NCI-H2227 (cell line): Measurements from ENCODE around the gene SFXN2.
"Not testable (repeated sequence)": the region's sequence is repeated elsewhere in the genome, so short reads cannot be mapped to it uniquely, and the experiment has no call there.

Source experiments
- DNase-seq: peaks from one replicate; lab custom pipeline; 2025; ENCODE audit not compliant: unreplicated experiment; lab: John Stamatoyannopoulos, UW

The SFXN2 gene

DNA sequence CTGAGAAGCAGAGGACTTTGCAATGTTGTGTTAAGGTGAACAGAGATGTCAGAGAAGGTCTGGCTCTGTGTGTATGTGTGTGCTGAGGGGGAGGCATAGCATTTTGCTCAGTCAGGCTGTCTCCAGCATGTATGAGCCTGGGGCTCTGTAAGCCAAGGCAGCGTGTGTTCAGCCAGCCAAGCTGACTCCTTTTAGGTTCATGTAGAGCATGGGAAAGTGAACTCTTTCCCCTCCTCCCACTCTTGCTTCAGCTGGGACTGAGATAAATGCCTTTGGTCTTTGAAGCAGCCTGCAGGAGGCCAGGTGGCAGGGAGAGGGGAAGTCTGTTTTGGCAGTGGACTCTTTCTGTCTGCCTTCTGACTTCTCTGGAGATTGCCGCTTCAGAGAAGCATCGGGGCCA is 3.8 kb downstream of the SFXN2 start:
- peak; percentile 31 for DNase-seq

- no peak for DNase-seq
Observed at GRCh38 chr10:102720337-102720736, 5.9 kb downstream of the SFXN2 start.

DNA sequence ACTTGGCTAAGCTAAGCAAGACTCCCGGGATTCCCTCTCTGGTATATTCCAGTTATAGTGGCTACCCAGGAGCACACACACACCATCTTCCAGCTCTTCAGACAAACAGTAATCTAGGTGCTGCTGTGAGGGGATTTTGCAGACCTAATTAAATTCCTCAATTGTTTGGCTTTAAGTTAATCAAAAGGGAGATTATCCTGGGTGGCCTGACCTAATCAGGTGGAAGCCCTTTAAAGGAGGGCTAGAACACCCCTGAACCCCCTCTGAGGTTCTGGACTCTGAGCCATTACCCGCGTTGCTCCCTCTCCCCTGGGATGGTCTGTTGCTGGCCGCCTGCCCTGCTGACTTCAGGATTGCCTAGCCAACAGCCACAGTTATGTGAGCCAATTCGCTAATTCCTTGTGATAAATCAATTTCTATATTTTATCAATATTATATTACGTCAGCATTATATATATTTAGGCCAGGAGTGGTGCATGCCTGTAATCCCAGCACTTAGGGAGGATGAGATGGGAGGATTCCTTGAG is 6.4 kb downstream of the SFXN2 start:
- DNase-seq = no peak

DNA sequence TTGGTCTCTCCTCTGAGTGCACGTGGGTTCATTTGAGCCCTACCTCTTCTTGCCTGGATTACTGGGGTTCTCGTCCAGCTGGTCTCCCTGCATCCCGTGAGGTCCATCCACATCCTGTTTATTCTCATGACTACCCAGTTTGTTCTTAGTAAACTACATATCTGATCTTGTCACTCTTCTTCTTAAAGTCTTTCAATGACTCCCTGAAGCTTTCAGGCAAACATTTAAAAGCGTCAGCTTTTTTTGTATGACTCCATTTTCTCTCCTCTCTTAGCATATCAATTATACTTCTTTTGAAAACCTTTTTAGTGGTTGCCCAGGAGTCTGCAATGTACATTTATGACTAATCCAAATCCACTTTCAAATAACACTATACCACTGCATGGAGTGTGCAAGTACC is 7.5 kb downstream of the SFXN2 start:
- DNase-seq = no peak

DNA sequence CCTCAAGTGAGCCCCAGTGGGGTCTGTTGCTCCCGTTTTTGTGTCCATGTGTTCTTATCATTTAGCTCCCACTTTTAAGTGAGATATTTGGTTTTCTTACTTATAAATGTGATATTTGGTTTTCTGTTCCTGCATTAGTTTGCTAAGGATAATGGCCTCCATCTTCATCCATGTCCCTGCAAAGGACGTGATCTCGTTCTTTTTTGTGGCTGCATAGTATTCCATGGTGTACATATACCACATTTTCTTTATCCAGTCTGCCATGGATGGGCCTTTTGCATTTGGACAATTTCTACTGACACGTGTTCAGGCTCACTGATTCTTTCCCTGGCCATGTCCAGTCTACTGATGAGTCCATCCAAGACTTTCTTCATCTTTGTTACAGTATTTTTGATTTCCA is 9.6 kb downstream of the SFXN2 start:
- no peak for DNase-seq

- DNase-seq = no peak
Observed at GRCh38 chr10:102726274-102726673, 11.8 kb downstream of the SFXN2 start.

GRCh38 chr10:102727037-102727818 is 12.8 kb downstream of the SFXN2 start:
- no peak for DNase-seq

DNA sequence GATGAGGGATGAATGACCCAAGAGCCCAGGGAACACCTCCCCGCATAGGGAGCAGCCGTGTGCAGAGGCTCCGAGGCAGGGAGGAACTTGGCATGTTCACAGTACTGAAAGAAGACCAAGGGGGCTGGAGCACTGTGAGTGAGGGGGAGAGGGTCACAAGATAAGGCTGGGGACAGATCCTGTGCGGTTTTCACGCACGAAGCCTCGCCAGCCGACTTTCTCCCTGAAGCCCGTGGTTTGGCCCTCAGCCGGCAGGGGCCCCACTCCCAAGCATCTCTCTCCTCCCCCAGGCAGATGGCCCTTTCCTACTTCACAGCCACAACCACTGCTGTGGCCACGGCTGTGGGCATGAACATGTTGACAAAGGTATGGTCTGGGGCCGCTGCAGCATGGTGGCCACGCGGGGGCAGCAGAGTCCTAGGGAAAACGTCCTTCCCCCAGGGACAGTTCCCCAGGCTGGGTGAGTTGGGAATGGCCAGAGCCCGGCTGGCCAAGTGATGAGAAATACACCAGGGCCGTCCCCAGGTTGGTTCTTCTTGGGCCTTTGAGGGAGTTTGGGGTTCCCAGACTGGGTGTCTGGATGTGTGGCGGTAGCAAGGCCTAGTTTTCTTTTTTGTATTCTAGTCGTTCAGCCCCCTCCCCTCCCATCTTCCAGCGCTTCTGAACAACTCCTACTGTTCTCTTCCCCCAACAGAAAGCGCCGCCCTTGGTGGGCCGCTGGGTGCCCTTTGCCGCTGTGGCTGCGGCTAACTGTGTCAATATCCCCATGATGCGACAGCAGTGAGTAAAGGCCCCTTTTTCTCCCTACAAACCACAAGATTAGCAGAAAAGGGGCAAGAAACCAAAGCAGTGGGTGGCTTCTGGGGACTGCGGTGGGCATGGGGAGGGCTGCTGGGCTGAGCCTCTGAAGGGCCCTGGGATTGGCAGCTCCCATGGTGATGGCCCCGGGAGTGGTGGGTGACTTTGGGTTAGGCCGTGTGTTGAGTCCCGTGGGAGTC is 14.9 kb downstream of the SFXN2 start:
- DNase-seq = peak; percentile 82

- DNase-seq = no peak
Observed at GRCh38 chr10:102731222-102731800, 16.9 kb downstream of the SFXN2 start.

DNA sequence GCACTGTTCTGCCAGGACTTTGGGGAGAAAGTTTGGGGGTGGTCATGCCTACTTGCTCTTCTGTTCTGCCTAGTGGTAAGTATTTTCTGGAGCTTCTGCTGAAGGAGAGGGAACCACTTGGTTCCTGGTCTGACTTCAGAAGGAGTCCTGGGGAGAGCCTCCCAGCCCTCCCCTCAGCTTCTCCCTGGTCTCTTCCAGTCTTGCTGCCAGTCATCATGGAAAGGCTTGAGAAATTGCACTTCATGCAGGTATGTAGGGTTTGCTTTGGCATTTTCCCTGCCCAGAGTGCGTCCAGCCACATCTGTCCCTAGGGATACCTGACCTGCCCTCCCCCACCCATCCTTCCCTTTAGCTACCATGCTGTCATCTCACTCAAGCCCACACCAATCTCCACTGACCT is 18.2 kb downstream of the SFXN2 start:
- no peak for DNase-seq

GRCh38 chr10:102735065-102735562 is 20.7 kb downstream of the SFXN2 start:
- DNase-seq = no peak

DNA sequence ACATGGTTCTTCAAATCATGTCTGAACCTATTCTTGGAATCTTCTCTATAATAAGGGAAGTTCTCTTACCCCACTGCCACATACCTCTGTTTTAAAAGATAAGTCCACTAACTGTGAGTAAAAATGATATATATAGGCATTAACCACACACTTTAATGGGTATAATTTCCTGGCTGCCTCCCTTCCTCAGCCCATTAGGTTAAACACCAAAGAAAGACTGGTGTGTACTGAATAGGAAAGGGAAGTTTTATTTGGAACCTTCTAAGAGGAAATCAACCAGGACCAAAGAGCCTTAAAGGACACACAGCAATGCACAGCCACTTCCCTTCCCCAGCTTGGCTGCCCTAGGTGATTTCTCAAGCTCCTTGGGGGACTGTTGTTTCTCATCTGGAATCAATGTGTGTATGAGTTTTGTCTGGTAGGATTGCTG is 24.3 kb downstream of the SFXN2 start:
- no peak for DNase-seq

GRCh38 chr10:102740229-102740628 is 25.8 kb downstream of the SFXN2 start:
- DNase-seq = no peak

DNA sequence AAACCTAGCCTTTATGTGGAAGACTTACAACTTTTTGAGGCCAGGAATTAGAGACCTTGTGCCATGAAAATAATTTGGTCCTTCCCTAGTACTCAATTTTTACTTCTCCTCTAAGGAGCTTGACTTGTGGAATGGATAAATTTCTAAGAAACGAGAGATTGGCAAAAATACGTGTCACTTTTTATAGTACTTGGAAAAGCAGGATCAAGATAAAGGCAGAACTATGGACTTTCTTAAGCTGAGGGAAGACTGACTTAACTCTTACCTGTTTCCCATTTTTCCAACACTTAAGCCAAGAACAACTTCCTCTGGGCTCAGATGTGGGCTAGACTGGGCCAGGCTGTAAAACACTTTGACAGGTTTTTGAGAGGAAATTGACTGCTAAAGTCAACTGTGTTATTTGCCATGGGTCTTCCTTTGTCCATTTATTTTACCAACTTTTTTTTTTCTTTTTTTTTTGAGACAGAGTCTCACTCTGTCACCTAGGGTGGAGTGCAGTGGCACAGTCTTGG is 27.3 kb downstream of the SFXN2 start:
- DNase-seq = no peak

DNA sequence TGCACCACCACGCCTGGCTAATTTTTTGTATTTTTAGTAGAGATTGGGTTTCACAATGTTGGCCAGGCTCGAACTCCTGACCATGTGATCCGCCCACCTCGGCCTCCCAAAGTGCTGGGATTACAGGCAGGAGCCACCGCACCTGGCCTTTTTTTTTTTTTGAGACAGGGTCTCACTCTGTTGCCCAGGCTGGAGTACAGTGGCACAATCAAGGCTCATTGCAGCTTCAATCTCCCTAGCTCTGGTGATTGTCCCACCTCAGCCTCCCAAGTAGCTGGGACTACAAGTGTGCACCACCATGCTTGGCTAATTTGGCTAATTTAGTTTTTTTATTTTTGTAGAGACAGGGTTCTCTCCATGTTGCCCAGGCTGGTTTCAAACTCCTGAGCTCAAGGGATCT is 27.9 kb downstream of the SFXN2 start:
- not testable (repeated sequence) for DNase-seq

GRCh38 chr10:102743078-102743587 is 28.7 kb downstream of the SFXN2 start:
- no peak for DNase-seq

DNA sequence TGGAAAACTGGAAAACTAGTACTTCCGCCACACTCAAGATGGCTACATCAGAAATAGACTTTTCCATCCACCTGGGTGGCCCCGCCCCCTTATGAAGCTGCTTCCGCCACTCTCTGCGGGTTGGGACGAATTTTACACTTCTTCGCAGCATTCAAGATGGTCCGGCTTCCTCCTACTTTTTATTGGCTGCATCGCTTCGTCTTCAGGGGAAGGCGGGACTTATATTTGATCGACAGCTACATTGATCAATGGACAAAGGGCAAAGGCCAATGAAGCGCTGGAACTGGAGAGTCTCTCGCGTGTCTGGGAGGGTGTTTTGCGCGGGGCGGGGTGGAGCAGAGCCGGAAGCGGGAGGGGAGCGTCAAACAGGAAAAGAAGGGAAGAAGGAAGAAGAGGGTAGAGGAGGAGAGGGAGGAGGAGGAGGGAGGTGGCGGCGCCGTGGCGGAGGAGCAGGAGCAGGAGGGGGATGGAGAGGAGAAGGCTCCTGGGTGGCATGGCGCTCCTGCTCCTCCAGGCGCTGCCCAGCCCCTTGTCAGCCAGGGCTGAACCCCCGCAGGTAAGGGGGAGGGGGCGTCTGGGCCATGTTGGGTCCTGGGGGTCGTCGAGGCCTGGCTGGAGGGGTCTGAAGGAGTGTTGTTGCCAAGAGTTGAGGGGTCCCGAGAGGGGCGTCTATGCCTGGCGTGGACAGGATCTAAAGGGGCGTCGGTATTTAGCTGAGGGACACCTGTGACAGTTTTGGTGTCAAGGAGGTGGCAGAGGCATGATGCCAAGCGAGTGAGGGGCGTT is 29.3 kb downstream of the SFXN2 start, which contains the start of gene WBP1L:
WBP1L (plus strand) TSS at position 361 of the 786 bp plus-strand sequence; CDS start at position 467, 106 bp downstream.
- DNase-seq = peak; percentile 97

GRCh38 chr10:102744374-102745051 is 30.1 kb downstream of the SFXN2 start:
- peak; percentile 36 for DNase-seq

DNA sequence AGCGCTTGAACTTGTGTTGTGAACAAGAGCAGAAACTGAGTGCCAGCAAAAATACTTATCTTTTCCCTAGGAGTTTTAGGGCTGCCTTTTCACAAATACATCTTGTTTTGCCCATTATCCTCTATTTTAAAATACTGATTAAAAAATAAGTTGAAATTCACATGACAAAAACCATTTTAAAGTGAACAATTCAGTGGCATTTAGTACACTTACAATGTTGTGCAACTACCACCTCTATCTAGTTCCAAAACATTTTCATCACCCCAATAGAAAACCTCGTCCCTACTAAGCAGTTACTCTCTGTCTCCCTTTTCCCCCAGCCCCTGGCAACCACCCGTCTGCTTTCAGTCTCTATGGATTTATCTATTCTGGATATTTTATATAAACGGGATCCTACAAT is 30.7 kb downstream of the SFXN2 start:
- DNase-seq = no peak
